Activated CD4-positive, alpha-beta T cell treated with anti-CD3 and anti-CD28 coated beads, Interleukin-2, amount 10 ng/mL, durations not matched to agents 24 days and 14 days (primary cell): ENCODE data around the gene GPR162. TPM values are rescaled to one million over a fixed set of nuclear protein-coding genes. Genes with fewer than 3 reads are reported as not detected.

Source experiments
- DNase-seq: peaks from one replicate; pipeline ENCODE4 v3.0.0; 2022
- H3K27ac Mint-ChIP-seq: one replicate; pipeline ENCODE4 v1.8.0; 2022; ENCODE audit warnings: mild to moderate bottlenecking, mixed read lengths
- H3K27me3 Mint-ChIP-seq: one replicate; pipeline ENCODE4 v1.8.0; 2022; ENCODE audit warnings: mixed read lengths
- H3K36me3 Mint-ChIP-seq: one replicate; pipeline ENCODE4 v1.8.0; 2022; ENCODE audit warnings: low read depth, mild to moderate bottlenecking, mixed read lengths
- H3K4me1 Mint-ChIP-seq: one replicate; pipeline ENCODE4 v1.8.0; 2021; ENCODE audit warnings: mixed read lengths
- H3K4me3 Mint-ChIP-seq: one replicate; pipeline ENCODE4 v1.8.0; 2022; ENCODE audit warnings: mild to moderate bottlenecking, moderate library complexity, mixed read lengths
- H3K9me3 Mint-ChIP-seq: one replicate; pipeline ENCODE4 v1.8.0; 2021; ENCODE audit warnings: mixed read lengths
- intact Hi-C: fragments of 100-400 bp; cut with micrococcal nuclease; formaldehyde crosslinking; loops from one replicate; pipeline ENCODE4 v1.15.1; 2023
- total RNA-seq: library from RNA; stranded (reverse); gene quantifications from 2 replicates; pipeline ENCODE4 v1.2.3, GENCODE V29; 2022

The GPR162 gene
- total RNA-seq, 1 donor from 2014 or later, result 0.21 TPM

DNA sequence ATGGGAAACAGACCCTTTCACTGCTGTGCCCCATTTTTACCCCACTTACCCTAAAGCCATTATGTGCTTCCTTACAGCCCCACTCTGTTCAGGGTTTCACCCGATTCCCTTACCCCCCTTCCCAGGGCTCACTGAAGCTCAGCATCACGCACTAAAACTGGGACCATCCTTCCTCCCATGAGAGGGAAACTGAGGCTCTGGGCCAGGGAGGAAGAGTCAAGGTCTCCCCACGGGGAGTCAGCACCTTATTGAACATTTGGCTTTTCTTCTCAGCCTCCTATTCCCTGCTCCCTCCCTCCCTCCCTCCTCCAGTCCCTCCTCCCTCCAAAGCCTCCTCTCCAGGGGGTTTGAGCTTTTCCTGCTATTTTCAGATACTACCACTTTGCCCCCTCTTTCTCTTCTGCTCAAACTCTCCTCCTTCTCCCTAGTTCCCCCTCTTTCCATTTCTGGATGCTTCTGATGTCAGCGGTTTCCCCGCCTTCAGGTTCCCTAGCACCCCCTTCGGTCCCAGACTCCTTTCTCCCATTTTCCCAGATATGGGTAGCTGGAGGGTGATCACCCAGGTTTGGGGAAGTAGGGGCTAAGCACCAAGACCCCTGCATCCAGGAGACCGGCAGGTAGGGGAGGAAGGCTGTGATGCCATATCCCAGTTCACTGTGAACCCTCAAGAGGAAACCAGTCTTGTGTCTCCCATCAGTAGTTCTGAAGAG, 960 bp downstream of the GPR162 start:
- intact Hi-C loops, result no loop called here
- peak overlapping the region; percentile 79 for H3K4me3 Mint-ChIP-seq
- H3K9me3 Mint-ChIP-seq, result no peaks in the 10 kb centered on the region
- peaks cover 39% of the 10 kb centered on the region for H3K27me3 Mint-ChIP-seq
- no peak for DNase-seq
- peaks cover 32% of the 10 kb centered on the region for H3K36me3 Mint-ChIP-seq
- H3K27ac Mint-ChIP-seq, result no peak overlapping the region
- peaks cover 28% of the 10 kb centered on the region for H3K4me1 Mint-ChIP-seq

DNA sequence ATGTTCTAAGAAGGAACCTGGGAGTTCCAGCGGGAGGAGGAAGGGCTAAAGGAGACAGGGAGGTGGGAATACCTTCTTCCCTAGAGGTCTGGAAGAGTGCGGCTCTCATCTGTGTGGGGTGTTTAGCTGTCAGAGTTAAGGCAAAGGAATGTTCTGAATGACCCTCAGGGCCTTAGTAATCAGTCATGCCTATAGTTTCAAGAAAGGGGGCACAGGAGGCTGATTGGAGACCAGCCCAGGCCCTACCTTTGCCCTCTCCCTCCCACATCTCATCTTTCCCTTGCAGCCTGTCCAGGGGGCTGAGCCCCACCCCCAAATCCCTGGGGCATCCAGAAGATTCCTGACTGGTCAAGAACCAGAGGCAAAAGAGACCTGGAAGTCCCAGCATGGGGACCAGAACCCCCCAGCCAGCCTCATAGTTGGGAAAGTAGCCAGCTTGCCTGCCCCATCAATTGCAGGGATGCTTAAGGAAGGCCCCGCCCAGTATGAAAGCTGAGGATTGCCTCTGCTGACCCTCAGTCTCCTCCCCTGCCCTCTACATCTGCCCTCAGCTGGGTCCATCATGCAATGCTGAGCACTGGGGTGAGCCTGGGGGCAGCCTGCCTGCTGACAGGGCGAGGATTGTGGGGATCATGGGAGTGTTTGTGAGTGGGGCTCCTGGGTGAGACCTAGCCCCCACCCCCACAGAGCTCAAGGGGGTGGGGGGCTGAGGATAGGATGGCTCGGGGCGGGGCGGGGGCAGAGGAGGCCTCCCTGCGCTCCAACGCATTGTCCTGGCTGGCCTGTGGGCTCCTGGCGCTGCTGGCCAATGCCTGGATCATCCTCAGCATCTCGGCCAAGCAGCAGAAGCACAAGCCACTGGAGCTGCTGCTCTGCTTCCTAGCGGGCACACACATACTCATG, 1.8 kb downstream of the GPR162 start:
- Mint-ChIP-seq H3K27me3 (peaks cover 41% of the 10 kb centered on the region), H3K9me3 (no peaks in the 10 kb centered on the region), H3K27ac (no peak overlapping the region), H3K36me3 (peaks cover 26% of the 10 kb centered on the region), H3K4me3 (no peak overlapping the region), H3K4me1 (peaks cover 31% of the 10 kb centered on the region)
- intact Hi-C loops, result no loop called here
- no peak for DNase-seq

DNA sequence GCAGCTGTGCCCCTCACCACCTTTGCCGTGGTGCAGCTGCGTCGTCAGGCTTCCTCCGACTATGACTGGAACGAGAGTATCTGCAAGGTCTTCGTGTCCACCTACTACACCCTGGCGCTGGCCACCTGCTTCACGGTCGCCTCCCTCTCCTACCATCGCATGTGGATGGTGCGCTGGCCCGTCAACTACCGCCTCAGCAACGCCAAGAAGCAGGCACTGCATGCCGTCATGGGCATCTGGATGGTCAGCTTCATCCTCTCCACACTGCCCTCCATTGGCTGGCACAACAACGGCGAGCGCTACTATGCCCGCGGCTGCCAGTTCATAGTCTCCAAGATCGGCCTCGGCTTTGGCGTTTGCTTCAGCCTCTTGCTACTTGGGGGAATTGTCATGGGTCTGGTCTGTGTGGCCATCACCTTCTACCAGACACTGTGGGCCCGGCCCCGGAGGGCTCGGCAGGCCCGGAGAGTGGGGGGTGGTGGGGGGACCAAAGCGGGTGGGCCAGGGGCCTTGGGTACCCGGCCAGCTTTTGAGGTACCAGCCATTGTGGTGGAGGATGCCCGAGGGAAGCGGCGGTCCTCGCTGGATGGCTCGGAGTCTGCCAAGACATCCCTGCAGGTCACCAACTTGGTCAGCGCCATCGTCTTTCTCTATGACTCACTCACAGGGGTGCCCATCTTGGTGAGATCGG, 2.6 kb downstream of the GPR162 start:
- no peak overlapping the region for H3K27ac Mint-ChIP-seq
- no peaks in the 10 kb centered on the region for H3K9me3 Mint-ChIP-seq
- peaks cover 36% of the 10 kb centered on the region for H3K4me1 Mint-ChIP-seq
- intact Hi-C loops, result no loop called here
- H3K27me3 Mint-ChIP-seq, result peaks cover 46% of the 10 kb centered on the region
- peaks cover 21% of the 10 kb centered on the region for H3K36me3 Mint-ChIP-seq
- DNase-seq, result no peak
- H3K4me3 Mint-ChIP-seq, result no peak overlapping the region

DNA sequence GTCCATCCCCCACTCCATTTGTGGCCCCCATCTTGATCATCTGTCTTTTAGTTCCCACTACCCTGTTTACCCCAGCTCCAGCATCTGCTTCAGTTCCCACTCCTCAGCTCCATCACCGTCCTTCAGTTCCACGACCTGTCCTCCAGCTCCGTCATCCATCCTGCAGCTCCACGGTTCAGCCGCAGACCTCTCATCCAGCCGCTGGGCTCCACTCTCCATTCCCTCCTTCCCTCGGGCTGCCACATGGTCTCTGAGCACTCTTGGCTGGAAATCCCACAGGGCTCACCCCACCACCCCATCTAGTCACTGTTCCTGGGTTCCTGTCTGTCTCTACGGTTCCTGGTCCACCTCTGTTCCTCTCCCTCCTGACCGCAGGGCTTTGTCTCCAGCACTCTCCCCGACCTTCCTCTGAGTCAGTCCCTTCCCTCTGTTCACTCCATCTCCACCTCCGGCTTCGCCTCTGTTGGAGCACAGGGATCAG, 3.3 kb downstream of the GPR162 start:
- intact Hi-C loops, result loop anchor here (1.0 to 5.0 kb wide), 6 partner anchors 33 to 268 kb away; partner anchors contain the start of genes IFFO1, MLF2 and PTMS
- Mint-ChIP-seq H3K36me3 (peaks cover 14% of the 10 kb centered on the region), H3K4me1 (peaks cover 40% of the 10 kb centered on the region), H3K4me3 (no peak overlapping the region), H3K27me3 (peaks cover 46% of the 10 kb centered on the region), H3K9me3 (no peaks in the 10 kb centered on the region), H3K27ac (no peak overlapping the region)
- no peak for DNase-seq

DNA sequence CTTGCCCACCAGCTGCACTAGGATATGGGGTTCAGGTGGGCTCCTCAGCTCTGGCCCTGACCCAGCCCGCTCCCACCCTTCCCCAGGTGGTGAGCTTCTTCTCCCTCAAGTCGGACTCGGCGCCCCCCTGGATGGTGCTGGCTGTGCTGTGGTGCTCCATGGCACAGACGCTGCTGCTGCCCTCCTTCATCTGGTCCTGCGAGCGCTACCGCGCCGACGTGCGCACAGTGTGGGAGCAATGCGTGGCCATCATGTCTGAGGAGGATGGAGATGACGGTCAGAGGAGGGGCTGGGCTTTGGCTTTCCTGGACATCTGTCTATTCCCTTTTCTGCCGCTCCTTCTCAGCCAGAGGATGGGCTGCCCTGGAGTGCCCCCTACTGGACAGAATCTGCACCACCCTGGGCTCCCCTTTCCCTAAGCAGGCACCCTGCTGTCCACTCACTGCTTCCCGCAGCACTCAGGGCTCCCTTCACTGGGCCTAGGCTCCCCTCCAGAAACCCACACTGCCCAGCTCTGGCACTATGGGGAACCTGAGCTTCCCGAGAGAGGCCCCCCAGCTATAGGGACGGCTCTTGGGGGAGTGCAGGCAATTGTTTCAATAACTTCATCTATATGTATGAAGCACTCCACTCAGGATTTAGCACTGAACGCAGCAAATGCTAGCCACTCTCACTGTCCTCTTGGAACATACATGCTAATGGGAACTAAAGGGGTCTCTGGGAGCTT, 3.9 kb downstream of the GPR162 start:
- peaks cover 9% of the 10 kb centered on the region for H3K36me3 Mint-ChIP-seq
- peak; percentile 95 for DNase-seq
- H3K4me1 Mint-ChIP-seq, result peaks cover 38% of the 10 kb centered on the region
- intact Hi-C loops, result loop anchor here (1.0 to 5.0 kb wide), 6 partner anchors 33 to 268 kb away; partner anchors contain the start of genes IFFO1, MLF2 and PTMS
- H3K27me3 Mint-ChIP-seq, result peaks cover 50% of the 10 kb centered on the region
- H3K27ac Mint-ChIP-seq, result no peak overlapping the region
- H3K4me3 Mint-ChIP-seq, result peak overlapping the region; percentile 20
- H3K9me3 Mint-ChIP-seq, result no peaks in the 10 kb centered on the region

DNA sequence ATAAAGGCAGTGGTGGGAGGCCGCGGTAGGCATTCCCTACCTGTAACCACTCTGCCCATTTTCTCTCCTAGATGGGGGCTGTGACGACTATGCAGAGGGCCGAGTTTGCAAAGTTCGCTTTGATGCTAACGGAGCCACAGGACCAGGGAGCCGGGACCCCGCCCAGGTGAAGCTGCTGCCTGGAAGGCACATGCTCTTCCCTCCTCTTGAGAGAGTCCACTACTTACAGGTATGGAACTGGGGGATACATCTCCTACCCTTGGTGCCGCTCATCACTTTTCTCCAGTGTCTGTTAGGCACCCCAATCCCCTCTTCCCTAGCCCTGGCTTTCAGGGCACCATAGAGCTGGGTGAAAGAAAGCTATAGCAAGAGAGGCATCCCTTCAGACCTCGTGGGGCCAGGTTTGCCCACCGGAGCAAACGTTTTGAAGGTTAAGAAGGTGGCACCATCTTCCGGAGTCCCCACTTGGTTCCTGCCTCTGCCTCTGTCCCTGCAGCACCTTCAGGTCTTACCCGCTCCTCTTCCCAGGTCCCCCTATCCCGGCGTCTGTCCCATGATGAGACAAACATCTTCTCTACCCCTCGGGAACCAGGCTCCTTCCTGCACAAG, 4.6 kb downstream of the GPR162 start:
- H3K9me3 Mint-ChIP-seq, result no peaks in the 10 kb centered on the region
- H3K27me3 Mint-ChIP-seq, result peaks cover 56% of the 10 kb centered on the region
- intact Hi-C loops, result loop anchor here (5.0 kb wide), 3 partner anchors 34 to 269 kb away; partner anchors contain the start of genes IFFO1 and PTMS

DNA sequence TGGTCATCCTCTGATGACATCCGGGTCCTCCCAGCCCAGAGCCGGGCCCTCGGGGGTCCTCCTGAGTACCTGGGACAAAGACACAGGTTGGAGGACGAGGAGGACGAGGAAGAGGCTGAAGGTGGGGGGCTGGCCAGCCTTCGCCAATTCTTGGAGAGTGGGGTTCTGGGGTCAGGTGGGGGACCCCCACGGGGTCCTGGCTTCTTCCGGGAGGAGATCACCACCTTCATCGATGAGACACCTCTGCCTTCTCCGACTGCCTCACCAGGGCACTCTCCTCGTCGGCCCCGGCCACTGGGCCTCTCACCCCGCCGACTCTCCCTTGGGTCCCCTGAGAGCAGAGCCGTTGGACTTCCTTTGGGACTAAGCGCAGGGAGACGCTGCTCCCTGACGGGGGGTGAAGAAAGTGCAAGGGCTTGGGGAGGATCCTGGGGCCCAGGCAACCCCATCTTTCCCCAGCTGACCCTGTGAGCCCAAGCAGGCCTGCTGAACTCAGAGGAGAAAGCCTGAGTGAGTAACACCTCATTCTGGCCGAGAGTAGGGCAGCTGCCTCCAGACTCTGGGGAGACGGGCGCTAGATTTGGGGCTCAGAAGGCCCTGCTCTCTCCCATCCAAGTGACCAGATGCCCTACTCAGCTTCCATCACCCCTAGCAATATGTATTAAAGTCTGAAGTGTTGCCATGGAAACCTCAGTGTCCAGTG, 5.3 kb downstream of the GPR162 start:
- intact Hi-C loops, result loop anchor here (5.0 kb wide), 3 partner anchors 35 to 270 kb away; partner anchors contain the start of genes IFFO1 and PTMS
- peak overlapping the region; percentile 38 for H3K27ac Mint-ChIP-seq
- DNase-seq, result no peak
- H3K4me1 Mint-ChIP-seq, result peaks cover 29% of the 10 kb centered on the region
- H3K36me3 Mint-ChIP-seq, result peaks cover 2% of the 10 kb centered on the region
- H3K27me3 Mint-ChIP-seq, result peaks cover 60% of the 10 kb centered on the region
- peak overlapping the region; percentile 60 for H3K4me3 Mint-ChIP-seq
- H3K9me3 Mint-ChIP-seq, result no peaks in the 10 kb centered on the region

More for the DNA sequence above, 4.6 kb downstream of the GPR162 start:
- Mint-ChIP-seq H3K4me3 (no peak overlapping the region), H3K4me1 (peaks cover 32% of the 10 kb centered on the region), H3K27ac (no peak overlapping the region), H3K36me3 (peaks cover 3% of the 10 kb centered on the region)
- no peak for DNase-seq

DNA sequence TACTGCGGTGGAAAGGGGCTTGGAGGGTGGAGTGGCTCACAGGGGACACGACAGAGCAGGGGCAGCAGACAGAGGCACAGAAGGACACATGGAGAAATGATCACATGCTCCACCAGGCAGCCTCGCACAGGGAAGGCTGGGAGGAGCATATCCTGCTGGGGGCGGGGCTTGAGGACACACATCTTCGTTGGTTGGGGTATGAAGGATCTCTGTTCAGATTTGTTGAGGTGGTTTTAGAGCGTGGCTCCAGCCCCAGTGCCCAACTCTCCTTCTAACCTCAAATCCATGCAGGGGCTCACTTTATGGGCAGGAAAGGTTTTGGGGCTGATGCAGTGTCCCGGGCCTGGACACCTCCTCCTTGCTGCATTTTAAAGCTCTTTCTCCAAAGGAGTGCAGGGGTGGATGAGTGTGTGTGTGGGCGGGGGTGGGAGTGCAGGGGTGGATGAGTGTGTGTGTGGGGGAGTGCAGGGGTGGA, 5.9 kb downstream of the GPR162 start:
- no peaks in the 10 kb centered on the region for H3K9me3 Mint-ChIP-seq
- intact Hi-C loops, result loop anchor here (5.0 kb wide), 3 partner anchors 35 to 270 kb away; partner anchors contain the start of genes IFFO1 and PTMS
- DNase-seq, result peak; percentile 85

DNA sequence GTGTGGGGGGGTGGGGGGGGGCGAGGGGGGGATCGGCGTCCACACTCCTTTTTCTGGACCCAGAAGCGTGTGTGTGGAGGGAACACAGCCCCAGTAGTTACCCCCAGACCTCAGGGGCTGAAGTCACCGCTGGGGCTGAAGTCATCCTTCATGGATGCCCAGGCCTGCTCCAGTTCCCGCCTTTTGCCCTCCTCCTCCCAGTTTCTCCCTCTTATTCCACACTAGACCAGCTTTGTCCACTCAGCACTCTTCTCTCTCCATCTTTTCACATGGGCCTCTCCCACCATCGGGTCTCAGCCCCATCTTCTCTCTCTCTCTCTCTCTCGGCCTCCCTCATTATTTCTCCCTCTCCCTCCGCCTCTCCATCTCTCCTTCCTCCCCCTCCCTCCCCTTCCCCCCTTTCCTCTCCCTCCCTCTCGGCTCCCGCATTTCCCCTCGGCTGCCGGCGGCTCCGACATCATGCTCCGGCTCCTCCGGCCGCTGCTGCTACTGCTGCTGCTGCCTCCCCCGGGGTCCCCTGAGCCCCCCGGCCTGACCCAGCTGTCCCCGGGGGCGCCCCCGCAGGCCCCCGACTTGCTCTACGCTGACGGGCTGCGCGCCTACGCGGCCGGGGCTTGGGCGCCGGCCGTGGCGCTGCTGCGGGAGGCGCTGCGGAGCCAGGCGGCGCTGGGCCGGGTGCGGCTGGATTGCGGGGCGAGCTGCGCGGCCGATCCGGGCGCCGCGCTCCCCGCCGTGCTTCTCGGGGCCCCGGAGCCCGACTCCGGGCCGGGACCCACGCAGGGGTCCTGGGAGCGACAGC, 6.6 kb downstream of the GPR162 start, which contains the start of gene P3H3:
TSS of gene P3H3 (plus strand) at position 426 of the 799 bp plus-strand sequence. CDS start at position 460, 34 bp downstream.
- Mint-ChIP-seq H3K36me3 (peaks cover 2% of the 10 kb centered on the region), H3K27me3 (peaks cover 52% of the 10 kb centered on the region), H3K27ac (peak within 1 kb of the TSS; percentile 87), H3K4me1 (peaks cover 26% of the 10 kb centered on the region), H3K4me3 (peak within 1 kb of the TSS; percentile 92), H3K9me3 (no peaks in the 10 kb centered on the region)
- no peak for DNase-seq
- intact Hi-C loops, result loop anchor here (5.0 kb wide), 3 partner anchors 36 to 271 kb away; partner anchors contain the start of genes IFFO1 and PTMS

More for the DNA sequence above, 5.9 kb downstream of the GPR162 start:
- Mint-ChIP-seq H3K27me3 (peaks cover 58% of the 10 kb centered on the region), H3K36me3 (peaks cover 2% of the 10 kb centered on the region), H3K4me3 (peak overlapping the region; percentile 60), H3K27ac (peak overlapping the region; percentile 38), H3K4me1 (peaks cover 26% of the 10 kb centered on the region)

DNA sequence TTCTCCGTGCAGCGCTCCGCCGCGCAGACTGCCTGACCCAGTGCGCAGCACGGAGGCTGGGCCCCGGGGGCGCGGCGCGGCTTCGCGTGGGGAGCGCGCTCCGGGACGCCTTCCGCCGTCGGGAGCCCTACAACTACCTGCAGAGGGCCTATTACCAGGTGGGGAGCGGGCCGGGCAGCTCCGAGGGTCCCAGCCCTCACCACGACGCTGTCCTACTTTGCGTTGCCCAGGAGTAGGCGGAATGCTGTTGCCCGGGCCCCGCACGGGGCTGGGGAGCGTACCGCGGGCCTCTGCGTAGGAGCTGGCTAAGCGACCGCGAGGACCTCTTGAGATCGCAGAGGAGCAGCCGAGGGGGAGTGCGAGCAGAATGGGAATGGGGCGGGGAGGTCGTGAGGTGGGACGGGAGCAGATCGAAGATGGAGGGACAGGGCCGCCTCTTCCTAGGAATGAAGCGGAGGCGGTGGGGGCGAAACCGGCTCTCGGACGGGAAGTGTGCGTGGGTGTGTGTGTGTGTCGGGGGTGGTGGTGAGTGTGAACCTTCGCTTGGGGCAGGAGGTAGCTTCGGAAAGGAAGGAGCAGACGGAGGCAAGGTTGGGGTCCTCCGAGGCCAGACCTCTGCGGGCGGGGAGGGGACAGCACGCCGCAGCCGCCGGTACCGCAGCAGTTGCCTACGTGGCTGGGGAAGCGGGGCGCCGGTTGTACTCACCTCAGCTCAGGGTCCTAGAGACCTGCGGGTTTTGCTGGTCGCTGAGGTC, 7.3 kb downstream of the GPR162 start:
- Mint-ChIP-seq H3K4me1 (peaks cover 26% of the 10 kb centered on the region), H3K36me3 (peaks cover 2% of the 10 kb centered on the region), H3K4me3 (peak overlapping the region; percentile 92), H3K27me3 (peaks cover 50% of the 10 kb centered on the region), H3K9me3 (no peaks in the 10 kb centered on the region), H3K27ac (peak overlapping the region; percentile 87)
- DNase-seq, result peak; percentile 82
- intact Hi-C loops, result loop anchor here (5.0 kb wide), 3 partner anchors 37 to 272 kb away; partner anchors contain the start of genes IFFO1 and PTMS
